Measurements from ENCODE around the gene CALU. TPM values are rescaled to one million over a fixed set of nuclear protein-coding genes. Genes with fewer than 3 reads are reported as not detected.

Gene CALU
- total and polyA plus RNA-seq, 9 donors: 38.9 to 187 (median 71.0) TPM

- intact Hi-C loops (cut with DNase I): no loop called here
- Histone ChIP-seq H3K27ac (no peak overlapping the region), H3K9me3 (no peaks in the 10 kb centered on the region), H3K27me3 (no peaks in the 10 kb centered on the region), H3K4me1 (ENCODE audit: insufficient read depth) (no peaks in the 10 kb centered on the region), H3K4me3 (no peak overlapping the region), H3K36me3 (no peaks in the 10 kb centered on the region)
- TF ChIP-seq POLR2A (IDR thresholded peaks at IDR 0.05) (no peak), EP300 (IDR thresholded peaks at IDR 0.05) (no peak)
- TF ChIP-seq, protein P1, sequence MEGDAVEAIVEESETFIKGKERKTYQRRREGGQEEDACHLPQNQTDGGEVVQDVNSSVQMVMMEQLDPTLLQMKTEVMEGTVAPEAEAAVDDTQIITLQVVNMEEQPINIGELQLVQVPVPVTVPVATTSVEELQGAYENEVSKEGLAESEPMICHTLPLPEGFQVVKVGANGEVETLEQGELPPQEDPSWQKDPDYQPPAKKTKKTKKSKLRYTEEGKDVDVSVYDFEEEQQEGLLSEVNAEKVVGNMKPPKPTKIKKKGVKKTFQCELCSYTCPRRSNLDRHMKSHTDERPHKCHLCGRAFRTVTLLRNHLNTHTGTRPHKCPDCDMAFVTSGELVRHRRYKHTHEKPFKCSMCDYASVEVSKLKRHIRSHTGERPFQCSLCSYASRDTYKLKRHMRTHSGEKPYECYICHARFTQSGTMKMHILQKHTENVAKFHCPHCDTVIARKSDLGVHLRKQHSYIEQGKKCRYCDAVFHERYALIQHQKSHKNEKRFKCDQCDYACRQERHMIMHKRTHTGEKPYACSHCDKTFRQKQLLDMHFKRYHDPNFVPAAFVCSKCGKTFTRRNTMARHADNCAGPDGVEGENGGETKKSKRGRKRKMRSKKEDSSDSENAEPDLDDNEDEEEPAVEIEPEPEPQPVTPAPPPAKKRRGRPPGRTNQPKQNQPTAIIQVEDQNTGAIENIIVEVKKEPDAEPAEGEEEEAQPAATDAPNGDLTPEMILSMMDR (IDR thresholded peaks at IDR 0.05): no peak
- DNase-seq: no peak
- WGBS, 3 donors: 58 to 73% (median 70%) methylated on average over 2 of the region's 2 CpGs
Measured at GRCh38 chr7:128733278-128733645, 5.9 kb upstream of the CALU start.

DNA sequence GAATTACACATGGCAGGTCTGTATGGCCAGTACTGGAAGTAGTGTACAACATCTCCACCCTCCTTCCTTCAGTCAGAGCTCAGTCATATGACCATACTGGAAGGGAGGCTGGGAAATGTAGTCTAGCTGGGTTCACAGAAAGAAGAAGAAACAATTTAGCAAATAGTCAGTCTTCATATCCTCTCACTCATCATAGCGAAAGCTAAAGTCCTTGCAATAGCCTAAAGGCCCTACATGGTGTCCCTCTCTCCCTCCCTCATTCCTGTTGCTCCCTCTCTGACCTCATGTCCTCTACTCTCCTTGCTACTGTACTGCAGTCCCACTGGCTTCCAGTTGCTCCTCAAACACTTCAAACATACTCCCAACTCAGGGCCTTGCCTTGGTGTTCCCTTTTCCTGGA is 4.3 kb upstream of the CALU start:
- intact Hi-C loops (cut with DNase I): loop anchor here in 1 of 4 donors (5.0 kb wide), 1 partner anchor 127 kb away; the partner anchor contains the start of gene ATP6V1F
- DNase-seq: no peak
- Histone ChIP-seq H3K4me3 (no peak overlapping the region), H3K9me3 (no peaks in the 10 kb centered on the region), H3K36me3 (no peaks in the 10 kb centered on the region), H3K4me1 (ENCODE audit: insufficient read depth) (no peaks in the 10 kb centered on the region), H3K27me3 (no peaks in the 10 kb centered on the region), H3K27ac (no peak overlapping the region)
- WGBS, 3 donors: 91 to 100% (median 98%) methylated on average over 1 of the region's 1 CpG
- TF ChIP-seq POLR2A (IDR thresholded peaks at IDR 0.05) (no peak), EP300 (IDR thresholded peaks at IDR 0.05) (no peak)
- TF ChIP-seq, protein P1 (IDR thresholded peaks at IDR 0.05): no peak

DNA sequence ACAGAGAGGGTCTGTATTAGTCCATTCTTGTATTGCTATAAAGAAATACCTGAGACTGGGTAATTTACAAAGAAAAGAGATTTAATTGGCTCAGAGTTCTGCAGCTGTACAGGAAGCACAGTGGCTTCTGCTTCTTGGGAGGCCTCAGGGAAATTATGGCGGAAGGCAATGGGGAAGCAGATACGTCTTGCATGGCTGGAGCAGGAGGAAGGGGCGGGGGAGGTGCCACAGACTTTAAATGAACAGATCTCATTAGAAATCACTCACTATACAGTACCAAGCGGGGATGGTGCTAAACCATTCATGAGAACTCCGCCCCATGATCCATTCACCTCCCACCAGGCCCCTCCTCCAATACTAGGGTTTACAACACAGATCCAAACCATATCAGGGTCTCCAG is 3.7 kb upstream of the CALU start:
- H3K27me3 ChIP-seq: no peaks in the 10 kb centered on the region
- no peaks in the 10 kb centered on the region for H3K4me1 ChIP-seq (ENCODE audit: insufficient read depth)
- intact Hi-C loops (cut with DNase I): loop anchor here in 1 of 4 donors (5.0 kb wide), 1 partner anchor 127 kb away; the partner anchor contains the start of gene ATP6V1F
- H3K27ac ChIP-seq: no peak overlapping the region
- WGBS, 3 donors: 87 to 88% (median 88%) methylated on average over 5 of the region's 5 CpGs
- no peak overlapping the region for H3K4me3 ChIP-seq
- no peaks in the 10 kb centered on the region for H3K9me3 ChIP-seq
- TF ChIP-seq EP300 (IDR thresholded peaks at IDR 0.05) (no peak), POLR2A (IDR thresholded peaks at IDR 0.05) (no peak)
- TF ChIP-seq, protein P1 (IDR thresholded peaks at IDR 0.05): no peak
- DNase-seq: no peak
- no peaks in the 10 kb centered on the region for H3K36me3 ChIP-seq

- Histone ChIP-seq H3K27ac (no peak overlapping the region), H3K4me3 (no peak overlapping the region), H3K36me3 (no peaks in the 10 kb centered on the region), H3K4me1 (ENCODE audit: insufficient read depth) (peaks cover 3% of the 10 kb centered on the region), H3K9me3 (no peaks in the 10 kb centered on the region), H3K27me3 (no peaks in the 10 kb centered on the region)
- 83 to 95% (median 88%) methylated on average over 4 of the region's 4 CpGs for WGBS, 3 donors
- no peak for DNase-seq
- TF ChIP-seq, protein P1 (IDR thresholded peaks at IDR 0.05): no peak
- TF ChIP-seq EP300 (IDR thresholded peaks at IDR 0.05): no peak
- no peak for TF ChIP-seq POLR2A (IDR thresholded peaks at IDR 0.05)
- intact Hi-C loops (cut with DNase I): loop anchor here in 1 of 4 donors (5.0 kb wide), 1 partner anchor 125 kb away; the partner anchor contains the start of gene ATP6V1F
Measured at GRCh38 chr7:128737441-128737840, 1.7 kb upstream of the CALU start.
